Stimulated activated CD4-positive, alpha-beta T cell treated with anti-CD3 and anti-CD28 coated beads, Interleukin-15, amount 100 ng/mL, for 48 hours (primary cell): Measurements from ENCODE around the gene TOMM34.

Source experiments
- DNase-seq, 2 donors: peaks; one replicate each; pipeline ENCODE4 v3.0.0-alpha.2; 2020; ENCODE audit warnings: low read depth in 2 of 2

Gene TOMM34

DNA sequence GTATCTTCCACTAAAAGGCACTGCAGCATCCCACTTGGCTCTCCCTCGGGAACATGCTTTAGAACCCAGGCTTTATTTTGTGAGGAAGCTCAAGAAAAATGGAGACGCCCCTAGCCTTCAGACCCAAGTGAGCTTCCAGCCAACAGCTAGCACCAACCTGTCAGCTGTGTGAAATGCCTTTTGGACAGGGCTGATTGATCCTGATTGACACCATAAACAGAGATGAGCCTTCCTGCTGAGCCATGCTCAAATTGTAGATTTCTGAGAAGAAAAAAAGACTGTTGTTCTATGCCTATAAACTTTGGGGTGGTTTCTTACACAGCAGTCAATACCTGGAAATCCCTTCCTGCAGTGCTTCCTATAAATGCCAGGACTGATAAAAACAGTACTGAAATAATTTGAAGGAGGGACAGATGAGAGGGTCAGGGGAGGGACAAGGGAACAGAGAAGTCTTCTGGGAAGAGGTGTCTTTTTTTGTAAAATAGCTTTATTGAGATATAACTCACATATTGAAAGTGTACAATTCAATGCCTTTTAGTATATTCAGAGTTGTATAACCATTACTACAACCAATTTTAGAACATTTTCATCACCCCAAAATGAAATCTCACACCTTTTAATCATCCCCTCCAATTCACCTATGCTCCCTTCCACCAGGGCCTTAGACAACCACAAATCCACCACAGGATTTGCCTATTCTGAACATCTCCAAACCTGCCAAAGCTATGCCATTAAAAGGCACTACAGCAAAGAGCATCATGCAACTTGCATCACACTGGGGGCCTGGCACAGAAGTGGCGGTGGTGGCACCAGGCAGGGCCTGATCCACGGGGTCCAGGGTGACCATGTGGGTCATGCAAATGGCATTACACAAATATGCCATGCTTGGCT, 3.4 kb upstream of the TOMM34 start:
- DNase-seq, result no peak

DNA sequence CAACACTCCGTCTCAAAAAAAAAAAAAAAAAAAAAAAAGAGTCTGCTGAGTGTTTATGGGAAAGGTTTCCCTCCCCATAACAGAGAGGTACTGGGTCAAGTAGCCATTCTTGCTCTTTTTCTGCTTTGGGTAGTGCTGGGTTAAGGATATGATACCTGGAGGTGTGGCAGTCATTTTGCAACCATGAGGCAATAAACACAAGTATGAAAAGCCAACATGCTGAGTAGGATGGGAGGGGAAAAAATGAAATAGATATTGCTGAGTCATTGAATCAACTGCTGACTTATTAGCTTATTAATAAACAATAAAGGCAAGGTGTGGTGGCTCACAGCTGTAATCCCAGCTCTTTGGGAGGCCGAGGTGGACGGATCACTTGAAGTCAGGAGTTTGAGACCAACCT, 2.3 kb upstream of the TOMM34 start:
- no peak for DNase-seq

- DNase-seq, result no peak
Observed at GRCh38 chr20:44961870-44962267, 1.7 kb upstream of the TOMM34 start.

- DNase-seq, result no peak
Observed at GRCh38 chr20:44961011-44961869, 1.0 kb upstream of the TOMM34 start.

GRCh38 chr20:44959638-44960102, 527 bp downstream of the TOMM34 start:
- peak; percentile 63 to 68 for DNase-seq

DNA sequence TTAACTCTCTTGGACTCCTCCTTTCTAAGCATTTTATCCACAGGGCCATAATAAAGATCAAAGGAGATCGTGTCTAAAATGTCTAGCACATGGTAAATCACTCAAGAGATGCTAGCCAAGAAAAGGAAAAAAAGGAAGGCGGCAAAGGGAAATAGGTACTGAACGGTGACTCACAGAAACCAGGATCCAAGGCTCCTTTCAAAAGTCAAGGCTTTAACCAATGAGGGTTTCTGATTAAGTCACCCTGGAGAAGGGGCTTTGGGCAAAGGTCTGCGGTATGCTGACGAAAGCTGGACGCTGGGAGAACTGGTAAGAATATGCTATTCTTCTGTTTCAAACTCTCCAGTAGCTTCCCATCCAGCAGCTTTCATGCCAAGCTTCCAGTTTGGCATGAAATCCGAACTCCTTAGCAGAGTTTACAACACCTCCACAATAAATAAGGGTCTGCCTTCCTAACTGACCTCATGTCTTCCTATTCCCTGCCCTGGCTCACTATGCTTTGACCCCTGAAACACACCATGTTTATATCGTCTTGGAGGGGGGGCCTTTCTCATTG, 1.0 kb downstream of the TOMM34 start:
- DNase-seq, result no peak

- DNase-seq, result no peak
Observed at GRCh38 chr20:44958276-44958675, 1.9 kb downstream of the TOMM34 start.

GRCh38 chr20:44956410-44956809, 3.8 kb downstream of the TOMM34 start:
- no peak for DNase-seq

- no peak for DNase-seq
Observed at GRCh38 chr20:44955270-44955669, 4.9 kb downstream of the TOMM34 start.

GRCh38 chr20:44954211-44954610, 6.0 kb downstream of the TOMM34 start:
- DNase-seq, result no peak

DNA sequence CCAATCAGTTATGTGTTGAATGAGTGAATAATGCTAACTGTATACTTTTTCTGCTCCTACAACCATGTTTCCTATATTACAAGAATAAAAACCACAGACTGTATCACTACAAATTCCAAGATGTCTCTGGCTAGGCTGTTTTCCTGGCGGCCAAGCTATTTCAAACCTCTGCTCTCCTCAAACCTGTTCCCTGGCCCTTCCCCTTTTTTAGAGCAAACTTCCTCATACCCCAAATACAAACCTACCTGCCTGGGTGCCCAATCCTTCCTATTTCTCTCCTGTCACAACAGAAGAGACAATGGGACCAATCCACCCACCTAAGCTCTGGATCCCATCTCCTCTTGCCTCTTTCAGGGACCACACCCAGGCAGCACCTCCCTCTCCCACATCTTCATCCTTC, 7.5 kb downstream of the TOMM34 start:
- no peak for DNase-seq

- DNase-seq, result no peak
Observed at GRCh38 chr20:44950368-44950767, 9.8 kb downstream of the TOMM34 start.

DNA sequence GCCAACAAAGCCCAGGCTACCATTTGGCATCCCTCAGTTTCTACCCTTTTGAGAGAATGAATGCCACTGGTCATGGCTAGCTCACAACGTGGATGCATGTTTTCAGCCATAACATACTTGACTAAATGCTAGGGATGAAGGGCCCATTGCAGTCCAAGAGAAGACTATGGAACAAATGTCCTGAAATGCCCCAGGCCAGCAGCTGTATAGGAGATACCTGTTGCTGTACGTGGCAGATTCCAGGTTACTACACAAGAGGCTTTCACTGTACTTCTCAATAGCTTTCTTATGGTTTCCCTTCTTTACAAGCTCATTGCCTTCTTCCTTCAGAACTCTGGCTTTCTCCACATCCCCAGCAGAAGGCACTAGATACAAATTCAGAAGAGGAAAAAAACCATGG, 11.7 kb downstream of the TOMM34 start:
- no peak for DNase-seq

- DNase-seq, result no peak
Observed at GRCh38 chr20:44948107-44948506, 12.1 kb downstream of the TOMM34 start.

- DNase-seq, result no peak
Observed at GRCh38 chr20:44946271-44946852, 13.8 kb downstream of the TOMM34 start.

DNA sequence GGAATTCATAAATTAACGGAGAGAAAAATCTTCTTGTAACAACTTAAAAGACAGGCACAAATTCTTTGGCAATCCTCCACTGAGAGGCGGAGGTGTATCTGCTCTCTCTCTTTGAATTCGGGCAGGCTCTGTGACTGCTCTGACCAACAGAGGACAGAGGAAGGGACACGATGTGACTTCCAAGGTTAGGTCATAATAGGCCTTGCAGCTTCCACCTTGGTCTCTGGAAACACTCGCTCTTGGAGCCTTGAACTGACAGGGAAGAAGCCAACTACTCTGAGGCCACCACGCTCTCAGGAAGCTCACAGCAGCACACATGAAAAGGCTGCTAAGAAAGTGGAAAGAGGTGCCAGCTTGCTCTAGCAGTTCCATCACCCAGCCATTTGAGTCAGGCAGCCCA, 14.9 kb downstream of the TOMM34 start:
- no peak for DNase-seq

DNA sequence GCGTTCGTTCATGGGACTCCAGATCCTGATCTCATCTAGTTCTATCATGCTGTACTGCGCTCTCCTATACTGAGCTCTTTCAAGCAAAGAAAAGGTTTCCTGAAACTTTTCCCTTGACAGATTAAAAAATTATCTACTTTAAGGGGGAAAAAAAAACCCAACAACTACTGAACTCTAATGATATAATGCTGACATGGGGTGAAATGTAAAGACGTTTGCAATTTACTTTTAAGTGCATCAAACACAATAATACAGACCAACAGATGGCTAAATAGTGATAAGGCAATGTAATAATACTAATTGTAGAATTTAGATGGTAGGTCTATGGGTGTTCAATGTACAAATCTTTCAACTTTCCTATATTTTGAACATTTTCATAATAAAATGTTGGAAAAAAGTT, 16.4 kb downstream of the TOMM34 start:
- no peak for DNase-seq

DNA sequence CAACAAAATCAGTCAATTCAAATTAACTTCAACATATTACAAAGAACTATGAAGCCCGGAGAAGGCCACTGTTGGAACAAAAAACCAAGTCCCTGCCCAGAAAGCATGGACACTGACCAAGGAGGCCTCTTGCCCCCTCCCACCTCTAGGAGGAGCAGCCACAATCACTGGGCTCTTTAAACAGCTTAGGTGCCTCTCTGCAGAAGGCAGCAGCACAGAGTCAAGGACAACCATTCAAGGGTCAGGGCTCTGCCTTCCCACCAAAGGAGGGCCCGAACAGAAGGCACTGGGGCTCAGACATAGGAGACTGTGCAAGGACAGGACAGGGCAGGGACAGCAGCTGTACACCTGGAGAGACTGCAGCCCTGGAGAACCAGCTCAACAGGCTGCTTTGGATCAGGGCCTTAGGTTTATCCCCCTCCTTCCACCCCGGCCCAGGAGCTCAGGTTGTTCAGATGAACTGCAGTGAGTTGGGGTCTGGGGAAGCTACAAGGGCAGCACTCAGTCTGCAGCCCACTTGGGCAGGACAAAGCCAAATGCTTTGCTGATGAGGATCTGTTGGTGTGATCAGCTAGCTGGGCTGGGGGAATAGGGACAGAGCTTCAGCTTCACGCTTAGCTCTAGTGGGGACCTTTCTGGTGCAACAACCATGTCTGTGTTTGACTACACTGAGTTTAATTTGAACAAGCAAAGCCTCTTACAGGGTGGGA, 17.8 kb downstream of the TOMM34 start:
- DNase-seq, result no peak

DNA sequence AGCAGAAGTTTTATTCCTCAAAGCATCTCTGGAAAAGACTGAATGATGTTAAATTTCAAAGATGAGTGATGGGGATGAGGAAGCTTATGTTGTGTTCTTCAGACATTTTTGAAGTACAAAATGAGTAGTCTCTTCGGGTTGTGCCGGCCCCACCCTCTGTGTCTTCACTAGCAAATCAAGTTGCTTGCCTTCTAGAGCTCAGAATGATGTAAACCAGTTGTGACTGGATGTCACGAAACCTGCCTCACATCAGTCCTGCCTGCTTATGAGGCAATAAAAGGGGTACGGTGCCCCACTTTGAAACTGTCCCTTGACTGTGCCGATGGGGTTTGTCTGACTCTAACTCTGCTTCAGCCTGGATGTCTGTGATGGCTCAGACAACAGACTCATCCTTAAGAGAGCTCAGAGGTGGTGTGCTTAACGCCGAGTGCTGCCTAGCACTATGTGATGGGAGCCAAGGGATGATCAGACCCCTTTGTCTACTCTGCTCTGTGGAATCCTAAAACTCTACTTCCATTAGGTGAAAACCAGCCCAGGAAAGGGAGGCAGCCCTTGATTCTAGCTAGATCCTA, 19.0 kb downstream of the TOMM34 start:
- no peak for DNase-seq

GRCh38 chr20:44938637-44939036, 21.6 kb downstream of the TOMM34 start:
- DNase-seq, result no peak

DNA sequence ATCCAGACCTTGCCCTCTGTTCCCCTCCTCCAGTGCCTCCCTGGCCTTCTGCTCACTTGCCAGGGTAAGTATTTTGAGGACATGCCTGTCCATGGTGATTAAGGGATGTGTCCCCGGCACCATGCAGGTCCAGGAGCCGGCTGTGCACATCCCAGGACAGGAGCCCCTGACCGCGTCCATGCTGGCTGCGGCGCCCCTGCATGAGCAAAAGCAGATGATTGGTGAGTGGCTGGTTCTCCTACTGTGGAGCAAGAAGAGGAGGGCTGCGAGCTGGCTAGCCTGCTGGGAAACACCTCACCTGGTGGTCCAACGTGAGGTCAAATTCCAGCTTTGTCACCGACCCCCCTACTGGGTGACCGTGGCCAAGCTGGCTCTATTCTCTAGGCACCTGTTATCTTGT, 23.7 kb downstream of the TOMM34 start:
- DNase-seq, result no peak
